Measurements from ENCODE around the gene AKNA.

DNA sequence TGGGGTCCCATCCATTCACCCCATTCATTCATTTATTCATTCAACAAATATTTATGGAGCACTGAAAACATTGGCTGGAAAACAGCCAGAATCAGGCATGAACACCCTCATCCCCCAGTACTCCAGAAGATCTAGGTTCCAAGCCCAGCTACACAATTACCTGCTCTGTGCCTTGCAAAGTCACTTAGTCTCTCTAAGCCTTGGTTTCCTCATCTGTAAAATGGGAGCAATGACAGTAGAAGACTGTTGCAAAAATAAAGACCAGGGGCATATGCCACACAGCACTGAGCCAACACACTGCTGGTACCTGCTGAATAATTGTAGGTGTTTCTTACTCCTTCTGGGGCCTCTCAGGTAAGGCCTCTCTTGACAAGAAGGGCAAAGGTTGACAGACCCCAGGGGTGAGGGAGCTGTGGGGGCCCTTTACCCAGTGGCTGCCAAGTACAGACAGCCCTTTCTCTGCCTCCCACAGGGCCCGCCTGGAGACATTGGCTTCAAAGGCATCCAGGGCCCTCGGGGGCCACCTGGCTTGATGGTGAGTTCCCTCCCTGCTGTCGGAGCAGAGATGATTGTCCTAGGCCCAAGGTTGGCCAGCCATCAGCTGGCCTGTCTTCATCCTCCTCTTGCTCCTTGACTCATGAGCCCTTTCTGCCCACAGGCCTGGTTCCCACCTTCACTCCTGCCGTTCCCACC lies 87.5 kb downstream of the AKNA start:
- TF ChIP-seq, protein P1, sequence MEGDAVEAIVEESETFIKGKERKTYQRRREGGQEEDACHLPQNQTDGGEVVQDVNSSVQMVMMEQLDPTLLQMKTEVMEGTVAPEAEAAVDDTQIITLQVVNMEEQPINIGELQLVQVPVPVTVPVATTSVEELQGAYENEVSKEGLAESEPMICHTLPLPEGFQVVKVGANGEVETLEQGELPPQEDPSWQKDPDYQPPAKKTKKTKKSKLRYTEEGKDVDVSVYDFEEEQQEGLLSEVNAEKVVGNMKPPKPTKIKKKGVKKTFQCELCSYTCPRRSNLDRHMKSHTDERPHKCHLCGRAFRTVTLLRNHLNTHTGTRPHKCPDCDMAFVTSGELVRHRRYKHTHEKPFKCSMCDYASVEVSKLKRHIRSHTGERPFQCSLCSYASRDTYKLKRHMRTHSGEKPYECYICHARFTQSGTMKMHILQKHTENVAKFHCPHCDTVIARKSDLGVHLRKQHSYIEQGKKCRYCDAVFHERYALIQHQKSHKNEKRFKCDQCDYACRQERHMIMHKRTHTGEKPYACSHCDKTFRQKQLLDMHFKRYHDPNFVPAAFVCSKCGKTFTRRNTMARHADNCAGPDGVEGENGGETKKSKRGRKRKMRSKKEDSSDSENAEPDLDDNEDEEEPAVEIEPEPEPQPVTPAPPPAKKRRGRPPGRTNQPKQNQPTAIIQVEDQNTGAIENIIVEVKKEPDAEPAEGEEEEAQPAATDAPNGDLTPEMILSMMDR (IDR thresholded peaks at IDR 0.05): no peak
- no peak for TF ChIP-seq POLR2AphosphoS5 (IDR thresholded peaks at IDR 0.05; ENCODE audit: low read depth, low read length)
- TF ChIP-seq, protein P2, sequence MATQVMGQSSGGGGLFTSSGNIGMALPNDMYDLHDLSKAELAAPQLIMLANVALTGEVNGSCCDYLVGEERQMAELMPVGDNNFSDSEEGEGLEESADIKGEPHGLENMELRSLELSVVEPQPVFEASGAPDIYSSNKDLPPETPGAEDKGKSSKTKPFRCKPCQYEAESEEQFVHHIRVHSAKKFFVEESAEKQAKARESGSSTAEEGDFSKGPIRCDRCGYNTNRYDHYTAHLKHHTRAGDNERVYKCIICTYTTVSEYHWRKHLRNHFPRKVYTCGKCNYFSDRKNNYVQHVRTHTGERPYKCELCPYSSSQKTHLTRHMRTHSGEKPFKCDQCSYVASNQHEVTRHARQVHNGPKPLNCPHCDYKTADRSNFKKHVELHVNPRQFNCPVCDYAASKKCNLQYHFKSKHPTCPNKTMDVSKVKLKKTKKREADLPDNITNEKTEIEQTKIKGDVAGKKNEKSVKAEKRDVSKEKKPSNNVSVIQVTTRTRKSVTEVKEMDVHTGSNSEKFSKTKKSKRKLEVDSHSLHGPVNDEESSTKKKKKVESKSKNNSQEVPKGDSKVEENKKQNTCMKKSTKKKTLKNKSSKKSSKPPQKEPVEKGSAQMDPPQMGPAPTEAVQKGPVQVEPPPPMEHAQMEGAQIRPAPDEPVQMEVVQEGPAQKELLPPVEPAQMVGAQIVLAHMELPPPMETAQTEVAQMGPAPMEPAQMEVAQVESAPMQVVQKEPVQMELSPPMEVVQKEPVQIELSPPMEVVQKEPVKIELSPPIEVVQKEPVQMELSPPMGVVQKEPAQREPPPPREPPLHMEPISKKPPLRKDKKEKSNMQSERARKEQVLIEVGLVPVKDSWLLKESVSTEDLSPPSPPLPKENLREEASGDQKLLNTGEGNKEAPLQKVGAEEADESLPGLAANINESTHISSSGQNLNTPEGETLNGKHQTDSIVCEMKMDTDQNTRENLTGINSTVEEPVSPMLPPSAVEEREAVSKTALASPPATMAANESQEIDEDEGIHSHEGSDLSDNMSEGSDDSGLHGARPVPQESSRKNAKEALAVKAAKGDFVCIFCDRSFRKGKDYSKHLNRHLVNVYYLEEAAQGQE (IDR thresholded peaks at IDR 0.05; ENCODE audit: insufficient read depth in 1 of 2, low read depth in 2 of 2, low read length in 1 of 2): no peak
- no peak for TF ChIP-seq SIN3A (IDR thresholded peaks at IDR 0.05; ENCODE audit: borderline replicate concordance, insufficient read depth, low read depth, low read length)
- no peak for TF ChIP-seq TCF7L2 (IDR thresholded peaks at IDR 0.05; ENCODE audit: low read depth, low read length)
